Panc1 (cell line): Measurements from ENCODE around the gene HEYL.

Source experiments
- CTCF ChIP-seq: fragments of 450-650 bp; IDR thresholded peaks from 2 replicates; pipeline ENCODE4 v1.5.1; 2017; ENCODE audit warnings: mild to moderate bottlenecking
- SIN3A ChIP-seq: IDR thresholded peaks from 2 replicates; pipeline ENCODE4 v1.6.1; 2012; ENCODE audit warnings: low read depth, mild to moderate bottlenecking, low read length, moderate library complexity, borderline replicate concordance; ENCODE audit not compliant: insufficient read depth

GRCh38 chr1:39645411-39646043 lies 6.1 kb upstream of the HEYL start:
- no peak for TF ChIP-seq SIN3A
- no peak for TF ChIP-seq CTCF
